Activated naive CD4-positive, alpha-beta T cell treated with anti-CD3 and anti-CD28 coated beads, Interleukin-2, amount 50 U/mL, for 24 hours (primary cell): ENCODE results near the gene DAD1.
"Not testable (repeated sequence)": the region's sequence is repeated elsewhere in the genome, so short reads cannot be mapped to it uniquely, and the experiment has no call there.

Experiments
- H3K27ac Mint-ChIP-seq: one replicate; pipeline ENCODE4 v1.8.0; 2021; ENCODE audit warnings: mild to moderate bottlenecking, mixed read lengths
- H3K27me3 Mint-ChIP-seq: one replicate; pipeline ENCODE4 v1.8.0; 2021; ENCODE audit warnings: mixed read lengths
- H3K36me3 Mint-ChIP-seq: one replicate; pipeline ENCODE4 v1.8.0; 2021; ENCODE audit warnings: mixed read lengths
- H3K4me1 Mint-ChIP-seq: one replicate; pipeline ENCODE4 v1.8.0; 2021; ENCODE audit warnings: mixed read lengths
- H3K4me3 Mint-ChIP-seq: one replicate; pipeline ENCODE4 v1.8.0; 2021; ENCODE audit warnings: mild to moderate bottlenecking, mixed read lengths
- H3K9me3 Mint-ChIP-seq: one replicate; pipeline ENCODE4 v1.8.0; 2021; ENCODE audit warnings: mixed read lengths

Gene DAD1

GRCh38 chr14:22553861-22554497, 35.0 kb downstream of the DAD1 start:
- peaks cover 90% of the 10 kb centered on the region for H3K4me1 Mint-ChIP-seq
- H3K4me3 Mint-ChIP-seq = peak overlapping the region; percentile 90
- peaks cover 41% of the 10 kb centered on the region for H3K36me3 Mint-ChIP-seq

DNA sequence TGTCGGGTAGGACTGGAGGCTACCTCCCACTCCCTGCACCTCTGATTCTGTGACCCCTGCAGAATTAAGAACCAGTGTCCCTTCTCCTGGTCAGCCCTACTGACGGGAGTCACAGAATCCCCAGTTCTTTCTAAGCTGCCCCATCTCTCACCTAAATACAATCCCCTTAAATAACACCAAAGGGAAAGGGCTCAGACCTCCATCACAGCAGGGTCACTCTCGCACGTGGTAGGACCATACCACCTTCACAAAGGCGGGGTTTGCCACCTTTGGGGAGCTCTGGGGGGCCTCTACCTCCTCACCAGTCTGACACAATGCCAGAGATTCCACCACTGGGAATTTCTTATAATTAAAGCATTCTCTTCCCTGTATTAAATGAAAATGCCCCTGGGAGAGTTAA, 35.6 kb downstream of the DAD1 start:
- Mint-ChIP-seq H3K9me3 (no peaks in the 10 kb centered on the region), H3K36me3 (peaks cover 42% of the 10 kb centered on the region), H3K27me3 (peaks cover 2% of the 10 kb centered on the region), H3K4me1 (peaks cover 90% of the 10 kb centered on the region), H3K27ac (peak overlapping the region; percentile 99), H3K4me3 (peak overlapping the region; percentile 90)

More at GRCh38 chr14:22553861-22554497, 35.0 kb downstream of the DAD1 start:
- not testable (repeated sequence) for H3K27me3 Mint-ChIP-seq, H3K9me3 Mint-ChIP-seq
- peak overlapping the region; percentile 100 for H3K27ac Mint-ChIP-seq

GRCh38 chr14:22552827-22553076, 36.3 kb downstream of the DAD1 start:
- H3K27me3 Mint-ChIP-seq = peaks cover 2% of the 10 kb centered on the region
- H3K4me1 Mint-ChIP-seq = peaks cover 90% of the 10 kb centered on the region
- H3K36me3 Mint-ChIP-seq = peaks cover 49% of the 10 kb centered on the region
- H3K27ac Mint-ChIP-seq = peak overlapping the region; percentile 99
- H3K9me3 Mint-ChIP-seq = no peaks in the 10 kb centered on the region
- peak overlapping the region; percentile 90 for H3K4me3 Mint-ChIP-seq

DNA sequence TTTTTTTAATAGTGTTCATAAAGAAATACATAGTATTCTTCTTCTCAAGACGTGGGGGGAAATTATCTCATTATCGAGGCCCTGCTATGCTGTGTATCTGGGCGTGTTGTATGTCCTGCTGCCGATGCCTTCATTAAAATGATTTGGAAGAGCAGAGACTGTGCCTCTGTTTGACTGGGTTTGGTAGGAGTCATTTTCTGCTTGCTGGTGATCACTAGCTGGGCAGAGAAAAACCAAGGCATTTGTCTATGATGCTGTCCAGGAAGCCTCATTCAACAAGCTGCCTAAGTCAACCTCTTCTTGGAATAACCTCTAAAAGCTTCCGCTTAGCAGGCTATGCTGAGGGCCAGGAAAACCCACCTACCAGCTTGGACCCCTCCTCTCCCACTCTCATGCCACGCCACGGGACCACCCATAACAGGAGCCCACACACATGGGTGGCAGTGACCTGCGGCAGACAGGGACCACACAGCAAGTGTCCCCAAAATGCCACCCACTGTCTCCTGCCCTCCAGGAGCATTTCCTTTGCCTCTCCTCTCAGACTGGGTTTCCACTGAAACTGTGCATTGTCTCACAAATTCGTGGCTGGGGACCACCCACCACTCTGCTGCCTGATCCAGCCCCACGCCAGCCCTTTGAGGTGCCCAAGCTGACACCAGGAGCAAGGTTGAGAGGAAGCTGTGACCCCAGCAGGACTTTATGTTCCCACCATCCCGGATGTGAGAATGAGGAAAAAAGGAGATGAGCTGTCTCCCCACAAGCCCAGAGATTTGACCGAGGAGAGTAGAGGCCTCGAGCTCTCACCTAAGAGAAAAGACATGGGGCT, 36.8 kb downstream of the DAD1 start:
- Mint-ChIP-seq H3K27me3 (peaks cover 2% of the 10 kb centered on the region), H3K36me3 (peaks cover 51% of the 10 kb centered on the region), H3K4me3 (peak overlapping the region; percentile 90), H3K4me1 (peaks cover 90% of the 10 kb centered on the region), H3K27ac (peak overlapping the region; percentile 99), H3K9me3 (no peaks in the 10 kb centered on the region)

GRCh38 chr14:22551605-22551997, 37.4 kb downstream of the DAD1 start:
- H3K4me1 Mint-ChIP-seq = peaks cover 96% of the 10 kb centered on the region
- peaks cover 53% of the 10 kb centered on the region for H3K36me3 Mint-ChIP-seq
- H3K27ac Mint-ChIP-seq = peak overlapping the region; percentile 99
- H3K4me3 Mint-ChIP-seq = peak overlapping the region; percentile 90
- H3K9me3 Mint-ChIP-seq = no peaks in the 10 kb centered on the region
- H3K27me3 Mint-ChIP-seq = peaks cover 2% of the 10 kb centered on the region

GRCh38 chr14:22549981-22550673, 38.9 kb downstream of the DAD1 start:
- Mint-ChIP-seq H3K4me1 (peaks cover 98% of the 10 kb centered on the region), H3K4me3 (peak overlapping the region; percentile 90), H3K27me3 (no peaks in the 10 kb centered on the region), H3K9me3 (no peaks in the 10 kb centered on the region), H3K27ac (peak overlapping the region; percentile 99), H3K36me3 (peaks cover 62% of the 10 kb centered on the region)

DNA sequence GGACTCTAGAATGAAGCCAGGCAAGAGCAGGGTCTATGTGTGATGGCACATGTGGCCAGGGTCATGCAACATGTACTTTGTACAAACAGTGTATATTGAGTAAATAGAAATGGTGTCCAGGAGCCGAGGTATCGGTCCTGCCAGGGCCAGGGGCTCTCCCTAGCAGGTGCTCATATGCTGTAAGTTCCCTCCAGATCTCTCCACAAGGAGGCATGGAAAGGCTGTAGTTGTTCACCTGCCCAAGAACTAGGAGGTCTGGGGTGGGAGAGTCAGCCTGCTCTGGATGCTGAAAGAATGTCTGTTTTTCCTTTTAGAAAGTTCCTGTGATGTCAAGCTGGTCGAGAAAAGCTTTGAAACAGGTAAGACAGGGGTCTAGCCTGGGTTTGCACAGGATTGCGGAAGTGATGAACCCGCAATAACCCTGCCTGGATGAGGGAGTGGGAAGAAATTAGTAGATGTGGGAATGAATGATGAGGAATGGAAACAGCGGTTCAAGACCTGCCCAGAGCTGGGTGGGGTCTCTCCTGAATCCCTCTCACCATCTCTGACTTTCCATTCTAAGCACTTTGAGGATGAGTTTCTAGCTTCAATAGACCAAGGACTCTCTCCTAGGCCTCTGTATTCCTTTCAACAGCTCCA, 39.6 kb downstream of the DAD1 start:
- Mint-ChIP-seq H3K4me1 (peaks cover 98% of the 10 kb centered on the region), H3K4me3 (peak overlapping the region; percentile 90), H3K27ac (peak overlapping the region; percentile 99), H3K27me3 (no peaks in the 10 kb centered on the region), H3K9me3 (no peaks in the 10 kb centered on the region), H3K36me3 (peaks cover 66% of the 10 kb centered on the region)

GRCh38 chr14:22547948-22548750, 40.9 kb downstream of the DAD1 start:
- H3K4me1 Mint-ChIP-seq = peaks cover 99% of the 10 kb centered on the region
- H3K4me3 Mint-ChIP-seq = peak overlapping the region; percentile 88
- H3K27me3 Mint-ChIP-seq = no peaks in the 10 kb centered on the region
- peak overlapping the region; percentile 99 for H3K27ac Mint-ChIP-seq
- H3K36me3 Mint-ChIP-seq = peaks cover 74% of the 10 kb centered on the region
- no peaks in the 10 kb centered on the region for H3K9me3 Mint-ChIP-seq

- Mint-ChIP-seq H3K4me1 (peaks cover 99% of the 10 kb centered on the region), H3K27ac (peak overlapping the region; percentile 94), H3K36me3 (peaks cover 75% of the 10 kb centered on the region), H3K27me3 (no peaks in the 10 kb centered on the region), H3K9me3 (no peaks in the 10 kb centered on the region), H3K4me3 (peak overlapping the region; percentile 88)
Measured at GRCh38 chr14:22547313-22547947, 41.6 kb downstream of the DAD1 start.

GRCh38 chr14:22546722-22547071, 42.3 kb downstream of the DAD1 start:
- Mint-ChIP-seq H3K4me1 (peaks cover 99% of the 10 kb centered on the region), H3K27ac (peak overlapping the region; percentile 94), H3K4me3 (peak overlapping the region; percentile 88), H3K36me3 (peaks cover 74% of the 10 kb centered on the region), H3K9me3 (no peaks in the 10 kb centered on the region), H3K27me3 (no peaks in the 10 kb centered on the region)

DNA sequence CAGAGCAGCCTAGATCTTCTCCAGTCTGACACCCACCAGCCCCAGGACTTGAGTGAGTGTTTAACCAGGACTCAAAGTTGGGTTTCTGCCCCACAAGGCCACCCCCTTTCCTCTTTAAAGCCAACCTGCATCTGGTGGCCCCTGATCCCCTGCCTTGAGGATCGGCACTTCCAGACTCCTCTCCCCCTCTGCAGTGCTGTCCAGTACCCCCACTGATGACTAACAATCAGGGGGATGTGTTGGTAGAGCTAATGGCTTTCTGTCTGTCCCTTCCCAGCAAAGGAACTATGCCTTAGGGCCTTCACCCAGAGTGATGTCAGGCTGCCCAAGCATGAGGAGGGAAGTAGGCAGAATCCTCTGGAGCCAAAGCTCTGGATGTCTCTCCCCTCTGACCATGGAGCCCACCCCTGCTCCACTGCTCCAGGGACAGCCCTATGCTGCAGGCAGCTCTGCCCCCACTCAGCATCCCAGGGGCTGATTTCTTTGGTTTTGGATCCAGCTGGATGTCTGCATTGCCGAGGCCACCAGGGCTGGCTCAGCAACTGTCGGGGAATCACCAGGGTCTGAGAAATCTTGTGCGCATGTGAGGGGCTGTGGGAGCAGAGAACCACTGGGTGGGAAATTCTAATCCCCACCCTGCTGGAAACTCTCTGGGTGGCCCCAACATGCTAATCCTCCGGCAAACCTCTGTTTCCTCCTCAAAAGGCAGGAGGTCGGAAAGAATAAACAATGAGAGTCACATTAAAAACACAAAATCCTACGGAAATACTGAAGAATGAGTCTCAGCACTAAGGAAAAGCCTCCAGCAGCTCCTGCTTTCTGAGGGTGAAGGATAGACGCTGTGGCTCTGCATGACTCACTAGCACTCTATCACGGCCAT, 42.9 kb downstream of the DAD1 start:
- H3K36me3 Mint-ChIP-seq = peaks cover 73% of the 10 kb centered on the region
- H3K4me1 Mint-ChIP-seq = peaks cover 99% of the 10 kb centered on the region

GRCh38 chr14:22544881-22545420, 44.1 kb downstream of the DAD1 start:
- Mint-ChIP-seq H3K4me3 (peak overlapping the region; percentile 88), H3K27ac (peak overlapping the region; percentile 94), H3K27me3 (no peaks in the 10 kb centered on the region), H3K9me3 (no peaks in the 10 kb centered on the region), H3K36me3 (peaks cover 74% of the 10 kb centered on the region), H3K4me1 (peaks cover 99% of the 10 kb centered on the region)

More for the DNA sequence above, 42.9 kb downstream of the DAD1 start:
- peak overlapping the region; percentile 94 for H3K27ac Mint-ChIP-seq
- no peaks in the 10 kb centered on the region for H3K9me3 Mint-ChIP-seq
- peak overlapping the region; percentile 88 for H3K4me3 Mint-ChIP-seq
- H3K27me3 Mint-ChIP-seq = no peaks in the 10 kb centered on the region

GRCh38 chr14:22544406-22544805, 44.6 kb downstream of the DAD1 start:
- H3K4me1 Mint-ChIP-seq = peaks cover 99% of the 10 kb centered on the region
- H3K36me3 Mint-ChIP-seq = peaks cover 74% of the 10 kb centered on the region

More at GRCh38 chr14:22544406-22544805, 44.6 kb downstream of the DAD1 start:
- H3K27me3 Mint-ChIP-seq = no peaks in the 10 kb centered on the region
- H3K27ac Mint-ChIP-seq = peak overlapping the region; percentile 94
- no peaks in the 10 kb centered on the region for H3K9me3 Mint-ChIP-seq
- H3K4me3 Mint-ChIP-seq = peak overlapping the region; percentile 88
